HG03354 (cell line): ENCODE measurements around the gene IVD.

ENCODE experiments used
- ATAC-seq: cut with Tn5 transposase; IDR thresholded peaks from one replicate; pipeline ENCODE4 v1.9.1; 2021; ENCODE audit warnings: mild to moderate bottlenecking; ENCODE audit not compliant: unreplicated experiment, poor library complexity, severe bottlenecking

Gene IVD

DNA sequence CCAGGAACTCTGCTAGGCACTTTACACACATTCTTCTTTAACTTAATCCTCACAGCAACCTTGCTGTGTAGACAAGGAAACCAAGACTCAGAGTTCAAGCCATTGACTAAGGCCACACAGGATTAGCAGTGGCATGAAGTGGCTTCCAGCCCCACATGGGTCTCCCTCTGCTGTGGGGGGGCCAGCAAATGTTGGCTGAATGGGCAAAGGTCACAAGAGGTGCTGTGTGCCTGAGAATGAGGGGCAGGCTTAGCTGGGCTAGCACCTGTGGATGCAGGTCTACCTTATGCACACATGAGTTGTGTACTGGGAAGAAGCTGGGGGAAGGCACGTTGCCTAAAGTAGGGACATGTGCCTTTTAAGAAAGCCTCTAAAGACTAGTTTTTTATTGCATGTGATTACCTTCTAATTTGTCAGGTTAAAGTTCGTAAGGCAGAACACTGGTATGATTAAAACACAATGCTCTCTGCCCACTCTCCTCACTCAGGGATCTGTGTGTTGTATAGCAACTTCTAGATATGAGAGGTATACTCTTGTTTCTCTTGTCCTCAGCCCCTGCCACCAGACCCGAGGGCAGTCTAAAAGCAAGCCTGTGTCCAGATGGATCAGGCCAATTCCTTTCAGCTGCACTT lies 46.0 kb downstream of the IVD start:
- ATAC-seq, result no peak

DNA sequence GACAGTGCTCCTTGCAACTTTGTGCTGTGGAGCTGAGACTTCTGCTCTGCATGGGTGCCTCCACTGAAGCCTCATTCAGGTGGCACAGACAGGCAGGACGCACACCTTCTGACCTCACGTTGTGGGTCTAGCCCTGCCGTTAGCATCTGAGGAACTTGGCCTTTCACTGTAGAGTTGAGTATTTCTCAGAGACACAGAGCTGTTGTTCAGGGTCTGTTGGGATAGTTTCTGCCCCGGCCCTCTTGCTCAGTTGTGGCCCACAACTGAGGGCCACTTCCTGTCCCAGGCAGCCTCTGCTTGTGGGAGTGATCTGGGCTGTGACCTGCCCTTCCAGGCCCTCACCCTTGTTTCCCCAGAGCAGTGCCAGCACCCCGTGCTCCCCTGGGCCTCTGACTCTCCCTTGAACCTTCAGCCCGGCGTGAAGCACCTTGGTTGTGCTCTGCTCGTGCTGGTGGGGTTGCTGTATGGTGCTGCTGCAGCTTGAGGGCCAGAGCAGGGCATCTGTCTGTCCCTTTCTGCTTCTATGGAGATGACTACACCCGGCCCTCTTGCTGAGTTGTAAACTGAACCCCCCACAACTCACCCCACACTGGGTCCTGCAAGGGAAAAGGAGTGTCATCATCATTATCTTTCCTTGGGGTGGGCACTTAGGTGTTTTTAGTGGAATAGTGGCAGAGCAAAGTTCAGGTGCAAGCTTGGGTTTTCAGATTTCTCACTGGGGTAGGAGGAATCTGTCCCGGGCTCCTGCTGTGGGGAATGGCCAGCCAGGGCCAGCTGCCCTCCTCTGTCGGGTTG lies 46.9 kb downstream of the IVD start:
- peak; percentile 63 for ATAC-seq

DNA sequence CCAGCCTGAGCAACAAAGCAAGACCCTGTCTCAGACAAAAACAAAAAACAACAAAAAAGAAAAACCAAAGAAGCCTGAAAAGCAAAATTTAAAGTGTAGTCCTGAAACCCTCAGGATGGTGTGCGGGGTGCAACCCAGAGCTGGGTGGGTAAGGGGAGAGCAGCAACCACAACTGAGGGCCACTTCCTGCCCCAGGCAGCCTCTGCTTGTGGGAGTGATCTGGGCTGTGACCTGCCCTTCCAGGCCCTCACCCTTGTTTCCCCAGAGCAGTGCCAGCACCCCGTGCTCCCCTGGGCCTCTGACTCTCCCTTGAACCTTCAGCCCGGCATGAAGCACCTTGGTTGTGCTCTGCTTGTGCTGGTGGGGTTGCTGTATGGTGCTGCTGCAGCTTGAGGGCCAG lies 48.3 kb downstream of the IVD start:
- peak; percentile 44 for ATAC-seq

DNA sequence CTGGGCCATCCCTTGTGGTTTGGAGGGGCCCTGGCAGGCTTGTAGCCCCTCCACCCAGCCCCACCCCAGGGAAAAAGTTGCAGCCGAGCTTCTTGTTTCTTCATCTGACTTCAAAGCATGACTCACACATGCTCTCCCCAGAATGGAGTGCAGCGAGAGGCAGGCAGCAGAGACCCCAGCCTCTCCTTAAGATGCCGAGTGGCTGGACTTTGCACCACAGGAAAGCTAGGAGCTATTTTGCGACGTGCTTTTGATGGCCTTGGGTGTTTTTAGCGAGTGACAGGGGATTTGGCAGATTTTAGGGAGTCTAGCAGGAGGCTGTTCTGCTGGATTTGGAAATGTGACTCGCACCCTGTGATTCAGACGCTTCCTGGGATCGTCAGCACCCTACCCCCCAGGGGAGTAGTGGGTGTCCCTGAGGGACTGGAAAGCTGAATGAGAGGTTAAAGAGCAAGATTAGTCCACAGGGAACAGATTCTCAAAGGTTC lies 49.4 kb downstream of the IVD start:
- ATAC-seq, result no peak

DNA sequence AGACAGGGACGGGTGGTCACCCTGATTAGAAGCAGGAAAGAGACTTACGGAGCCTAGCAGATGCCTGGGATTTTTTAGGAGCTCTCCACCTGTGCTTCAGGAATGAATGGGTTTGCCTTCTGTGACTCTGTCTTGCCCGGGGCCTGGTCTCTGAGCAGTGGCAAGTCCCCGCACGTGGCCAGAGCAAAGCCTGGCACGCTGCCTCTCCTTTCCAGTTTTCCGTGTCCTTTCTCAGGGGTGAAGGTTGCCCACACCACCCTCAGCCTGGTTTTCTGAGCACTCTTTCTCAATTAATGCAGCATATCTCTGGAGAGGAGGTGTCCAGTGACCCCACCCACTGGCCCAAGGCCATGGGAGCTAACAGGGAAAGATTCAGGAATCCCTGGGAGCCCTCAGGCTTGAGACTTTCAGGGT lies 50.7 kb downstream of the IVD start:
- no peak for ATAC-seq

DNA sequence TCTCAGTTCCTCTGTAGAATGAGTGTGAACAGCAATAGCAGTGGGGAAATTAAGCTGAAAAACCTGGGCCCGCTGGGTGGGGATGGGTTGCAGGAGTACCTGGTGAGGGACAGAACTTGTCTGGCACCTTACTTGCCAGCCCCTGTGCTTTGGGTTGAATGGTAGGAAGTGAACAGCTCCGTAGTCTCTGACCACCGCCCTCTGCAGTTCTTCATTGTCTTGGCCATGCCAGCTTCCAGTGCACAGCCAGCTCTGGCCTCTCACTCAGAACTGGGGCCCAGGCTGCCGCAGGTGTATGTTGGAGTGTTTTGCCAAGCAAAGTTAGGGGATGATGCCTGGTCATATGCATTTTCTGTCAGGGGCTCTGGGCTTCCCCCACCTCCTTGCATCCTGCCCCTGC lies 51.1 kb downstream of the IVD start:
- ATAC-seq, result no peak

DNA sequence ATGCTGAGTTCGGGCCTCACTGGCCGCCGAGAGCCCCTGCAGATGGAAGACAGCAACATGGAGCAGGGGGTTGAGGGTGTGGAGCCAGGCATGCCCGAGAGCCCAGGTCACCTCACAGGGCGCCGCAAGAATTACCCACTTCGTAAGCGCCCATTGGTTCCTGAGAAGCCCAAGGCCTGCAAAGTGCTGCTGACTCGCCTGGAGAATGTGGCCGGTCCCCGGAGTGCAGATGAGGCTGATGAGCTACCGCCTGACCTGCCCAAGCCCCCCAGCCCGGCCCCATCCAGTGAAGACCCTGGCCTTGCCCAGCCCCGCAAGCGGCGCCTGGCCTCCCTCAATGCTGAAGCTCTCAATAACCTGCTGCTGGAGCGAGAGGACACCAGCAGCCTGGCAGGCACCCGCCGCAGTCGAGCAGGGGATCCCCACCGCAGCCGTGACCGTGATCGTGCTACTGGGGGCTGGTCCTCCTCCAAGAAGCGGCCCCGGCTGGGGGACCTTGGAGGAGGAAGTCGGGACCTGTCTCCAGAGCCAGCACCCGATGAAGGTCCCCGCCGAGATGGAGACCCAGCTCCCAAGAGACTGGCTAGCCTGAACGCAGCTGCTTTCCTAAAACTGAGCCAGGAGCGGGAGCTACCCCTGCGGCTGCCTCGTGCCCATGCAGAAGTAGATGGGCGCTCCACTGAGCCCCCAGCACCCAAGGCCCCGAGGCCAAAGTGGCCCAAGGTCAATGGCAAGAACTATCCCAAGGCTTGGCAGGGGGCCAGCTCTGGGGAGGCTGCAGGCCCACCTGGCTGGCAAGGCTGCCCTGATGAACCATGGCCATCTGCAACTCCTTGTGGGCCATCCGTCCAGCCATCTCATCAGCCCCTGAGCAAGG lies 53.1 kb downstream of the IVD start:
- no peak for ATAC-seq

DNA sequence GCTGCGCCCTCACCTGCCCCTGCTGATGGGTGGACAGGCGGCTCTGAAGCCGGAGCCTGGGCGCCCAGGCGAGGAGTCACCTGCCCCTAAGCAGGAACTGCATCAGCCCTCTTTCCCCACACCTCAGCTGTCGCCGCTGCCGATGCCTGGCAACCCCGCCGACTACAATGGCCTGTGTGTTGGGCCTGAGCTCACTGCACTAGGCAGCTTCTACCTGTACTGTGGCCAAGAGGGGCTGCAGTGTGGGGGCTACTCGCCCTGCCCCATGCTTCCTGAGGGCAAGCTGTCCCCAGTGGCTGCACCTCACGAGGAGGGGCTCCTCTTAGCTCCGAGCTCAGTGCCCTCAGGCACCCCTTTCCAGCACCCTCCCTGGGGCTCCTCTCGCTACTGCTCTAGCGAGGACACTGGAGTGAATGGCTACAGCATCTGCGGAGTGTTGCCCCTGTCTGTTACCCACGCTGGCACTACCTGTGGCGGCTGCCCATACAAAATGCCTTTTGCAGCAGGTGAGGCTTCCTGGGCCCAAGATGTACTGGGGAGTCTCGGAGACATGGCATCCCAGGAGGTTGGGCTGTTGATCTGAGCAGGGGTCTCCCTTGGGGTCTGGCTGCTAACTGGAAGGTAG lies 53.9 kb downstream of the IVD start:
- no peak for ATAC-seq

DNA sequence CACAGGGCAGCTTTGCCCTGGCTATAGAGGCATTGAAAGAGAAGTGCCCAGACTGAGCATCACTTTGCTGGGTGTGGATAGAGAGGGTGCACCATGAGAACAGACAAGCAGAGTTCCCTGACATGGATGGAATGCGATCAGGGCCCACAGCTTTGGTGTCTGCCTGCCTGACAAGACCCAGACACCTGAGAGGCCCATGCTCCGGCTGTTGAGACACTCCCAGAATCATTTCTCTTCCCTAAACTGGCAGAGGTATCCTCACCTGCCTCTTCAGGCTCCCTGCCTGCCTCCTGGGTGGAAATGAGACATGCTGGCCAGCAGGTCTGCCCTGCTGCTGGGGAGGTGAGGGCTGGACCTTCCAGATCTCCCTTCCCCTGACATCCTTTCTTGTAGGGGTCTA lies 54.8 kb downstream of the IVD start:
- ATAC-seq, result no peak

DNA sequence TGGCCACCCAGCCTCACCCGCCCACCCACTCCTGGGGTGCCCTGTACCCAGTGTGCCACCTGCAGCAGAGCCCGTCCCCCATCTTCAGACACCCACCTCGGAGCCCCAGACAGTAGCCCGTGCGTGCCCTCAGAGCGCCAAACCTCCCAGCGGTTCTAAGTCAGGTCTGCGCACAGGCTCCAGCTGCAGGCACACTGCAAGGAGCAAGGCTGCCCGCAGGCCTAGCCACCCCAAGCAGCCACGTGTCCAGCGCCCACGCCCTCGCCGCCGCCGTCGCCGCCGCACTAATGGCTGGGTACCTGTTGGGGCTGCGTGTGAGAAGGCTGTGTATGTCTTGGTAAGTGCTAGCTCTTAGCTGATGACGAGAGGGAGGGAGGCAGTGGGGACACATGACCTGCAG lies 56.4 kb downstream of the IVD start:
- ATAC-seq, result no peak

DNA sequence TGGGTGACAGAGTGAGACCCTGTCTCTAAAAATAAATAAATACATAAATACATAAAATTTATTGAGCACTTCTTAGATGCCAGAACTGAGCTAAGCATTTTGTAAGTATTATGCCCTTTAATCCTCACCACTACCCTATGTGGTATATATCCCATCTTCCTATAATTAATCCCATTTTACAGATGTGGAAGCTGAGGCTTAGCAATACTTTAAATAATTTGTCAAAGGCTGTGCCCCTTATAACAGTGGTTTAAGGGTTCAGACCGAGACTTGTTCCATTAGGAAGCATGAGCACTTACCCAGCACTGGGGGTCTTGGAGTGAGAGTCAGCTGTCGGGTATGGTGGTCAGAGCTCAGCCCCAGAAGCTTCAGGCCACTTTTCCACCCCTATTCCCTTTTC lies 57.7 kb downstream of the IVD start:
- no peak for ATAC-seq

DNA sequence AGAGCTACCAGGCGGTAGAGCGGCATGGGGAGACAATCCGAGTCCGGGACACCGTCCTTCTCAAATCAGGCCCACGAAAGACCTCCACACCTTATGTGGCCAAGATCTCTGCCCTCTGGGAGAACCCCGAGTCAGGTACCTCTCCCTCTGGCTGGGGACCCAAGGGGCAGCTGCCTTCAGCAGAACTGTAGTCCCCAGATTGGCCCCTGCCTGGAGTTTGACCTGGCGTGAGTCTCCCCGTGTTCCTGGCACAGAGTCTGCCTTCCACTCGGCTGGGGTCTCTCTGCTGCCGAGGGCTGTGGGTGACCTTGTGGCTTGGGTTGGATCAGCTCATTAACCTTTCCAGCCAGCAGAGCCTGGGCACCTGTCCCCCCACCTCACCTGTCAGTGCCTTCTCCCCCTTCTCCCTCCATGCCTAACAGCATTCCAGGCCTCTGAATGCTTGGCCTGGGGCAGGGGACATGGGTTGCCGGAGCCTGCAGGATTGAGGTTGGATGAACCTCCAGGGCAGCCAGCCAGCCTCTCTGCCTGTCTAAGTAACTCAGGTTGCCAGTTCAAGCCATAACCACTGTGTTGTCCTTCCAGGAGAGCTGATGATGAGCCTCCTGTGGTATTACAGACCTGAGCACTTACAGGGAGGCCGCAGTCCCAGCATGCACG lies 58.4 kb downstream of the IVD start:
- no peak for ATAC-seq

DNA sequence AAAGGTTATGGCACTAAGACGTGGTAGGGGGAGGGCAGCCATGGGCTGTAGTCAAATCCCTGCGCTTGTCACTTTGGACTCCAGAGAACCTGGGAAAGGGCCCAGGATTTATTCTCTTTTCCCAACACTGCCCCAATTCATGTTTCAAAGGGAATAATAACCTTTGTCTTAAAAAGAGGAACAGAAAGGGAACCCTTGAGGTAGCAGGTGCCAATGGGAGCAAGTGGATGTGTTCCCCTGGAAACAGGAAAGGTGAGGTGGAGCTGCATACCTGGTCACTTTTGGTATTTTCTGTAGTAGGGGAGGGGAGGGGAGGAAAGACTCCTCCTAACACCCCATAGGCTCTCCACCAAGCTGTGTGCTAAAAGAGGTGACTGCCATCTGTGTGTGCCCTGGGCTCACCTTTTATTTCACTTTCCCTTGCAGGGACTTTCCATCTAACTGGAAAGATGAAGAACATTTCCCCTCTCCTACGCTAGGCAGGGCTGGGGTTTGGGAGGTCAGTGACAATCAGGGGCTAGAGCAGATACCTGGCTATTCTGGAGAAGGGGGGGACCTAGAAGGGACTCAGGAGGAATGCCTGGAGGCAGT lies 59.1 kb downstream of the IVD start:
- ATAC-seq, result no peak

DNA sequence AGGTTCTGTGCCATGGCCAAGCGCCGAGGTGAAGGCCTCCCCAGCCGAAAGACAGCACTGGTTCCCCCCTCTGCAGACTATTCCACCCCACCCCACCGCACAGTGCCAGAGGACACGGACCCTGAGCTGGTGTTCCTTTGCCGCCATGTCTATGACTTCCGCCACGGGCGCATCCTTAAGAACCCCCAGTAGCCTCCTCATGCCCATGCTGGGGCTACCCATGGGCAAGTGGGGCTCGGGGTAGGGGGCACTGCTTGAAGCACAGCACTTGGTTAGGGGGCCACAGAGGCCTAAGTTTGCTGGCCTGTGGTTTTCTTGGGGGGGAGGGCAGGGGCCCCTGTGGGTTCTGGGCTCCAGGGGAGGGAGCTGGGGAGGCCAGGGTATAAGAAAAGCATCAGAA lies 60.3 kb downstream of the IVD start:
- ATAC-seq, result no peak

DNA sequence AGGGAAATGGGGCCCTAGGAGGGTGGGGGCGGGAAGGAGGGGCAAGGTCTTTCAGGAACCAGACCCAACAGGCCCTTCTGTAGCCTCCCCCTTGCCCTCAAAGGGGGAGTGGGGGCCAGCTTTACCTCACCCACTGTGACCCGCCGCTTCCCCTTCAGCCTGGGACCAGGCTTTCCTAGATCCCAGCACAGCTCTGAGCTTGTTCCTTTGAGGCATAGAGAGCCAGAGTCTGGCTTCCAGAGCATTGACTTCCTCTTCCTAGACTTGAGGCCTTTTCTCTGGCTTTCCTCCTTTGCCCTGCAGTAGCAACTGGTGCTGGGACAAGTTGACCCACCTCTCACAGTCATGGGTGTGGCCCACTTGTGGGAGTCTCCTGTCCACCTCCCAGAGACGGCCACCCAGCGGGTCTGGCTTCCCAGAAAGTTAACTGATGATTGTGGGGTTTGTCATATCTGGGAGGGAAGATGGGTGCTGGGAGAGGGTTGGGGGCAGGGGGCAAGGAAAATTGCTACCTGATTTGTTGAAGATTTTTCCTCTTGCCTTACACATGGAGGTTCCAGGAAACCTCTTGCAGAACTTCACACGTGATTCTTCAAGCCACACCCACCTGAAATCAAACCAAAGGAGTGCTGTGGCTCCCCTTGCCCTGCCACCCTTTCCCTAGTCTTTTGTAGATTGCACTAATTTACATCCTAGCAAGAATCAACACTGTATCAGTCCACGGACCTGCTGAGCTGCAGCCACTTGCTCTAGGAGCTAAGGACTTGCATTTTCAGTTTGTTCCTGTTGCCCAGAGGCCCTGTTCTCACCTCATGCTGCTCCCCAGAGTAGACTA lies 61.0 kb downstream of the IVD start:
- no peak for ATAC-seq

DNA sequence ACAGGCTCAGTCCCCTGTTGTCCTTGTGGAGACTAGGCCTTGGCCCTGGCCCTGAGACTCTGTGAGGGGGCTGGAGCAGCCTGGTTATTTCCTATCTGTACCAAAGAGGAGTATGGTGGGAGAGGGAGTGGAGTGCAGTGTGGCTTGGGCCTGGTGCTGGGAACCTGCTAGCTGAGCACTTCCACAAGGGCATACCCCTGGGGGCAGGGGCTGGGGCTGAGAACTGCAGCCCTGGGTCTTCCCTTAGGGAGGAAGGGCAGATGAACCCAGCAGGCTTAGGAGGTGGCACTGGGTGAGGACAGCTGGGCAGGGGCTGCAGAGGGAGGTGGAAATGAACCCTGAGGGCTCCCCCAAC lies 61.6 kb downstream of the IVD start:
- ATAC-seq, result no peak

DNA sequence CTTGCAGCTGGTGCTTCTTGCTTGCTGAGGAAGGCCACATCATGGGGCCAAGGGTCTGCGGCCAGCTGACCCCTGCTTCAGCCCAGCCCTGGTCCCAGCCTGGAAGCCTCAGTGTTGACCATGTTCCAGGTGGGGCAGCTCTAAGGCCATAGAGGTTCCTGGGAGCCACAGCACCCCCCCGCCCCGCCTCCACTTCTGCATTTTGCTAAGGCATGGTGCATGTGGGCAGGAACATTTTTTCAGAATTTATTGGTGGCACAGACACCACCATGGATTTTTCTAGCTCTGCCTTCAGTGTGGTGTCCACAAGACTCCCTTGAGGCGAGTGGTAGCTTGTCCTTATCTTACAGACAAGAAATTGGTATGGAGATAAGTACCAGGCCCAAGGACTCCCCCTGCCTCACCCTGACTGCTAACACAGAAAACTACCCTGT lies 63.3 kb downstream of the IVD start:
- no peak for ATAC-seq

DNA sequence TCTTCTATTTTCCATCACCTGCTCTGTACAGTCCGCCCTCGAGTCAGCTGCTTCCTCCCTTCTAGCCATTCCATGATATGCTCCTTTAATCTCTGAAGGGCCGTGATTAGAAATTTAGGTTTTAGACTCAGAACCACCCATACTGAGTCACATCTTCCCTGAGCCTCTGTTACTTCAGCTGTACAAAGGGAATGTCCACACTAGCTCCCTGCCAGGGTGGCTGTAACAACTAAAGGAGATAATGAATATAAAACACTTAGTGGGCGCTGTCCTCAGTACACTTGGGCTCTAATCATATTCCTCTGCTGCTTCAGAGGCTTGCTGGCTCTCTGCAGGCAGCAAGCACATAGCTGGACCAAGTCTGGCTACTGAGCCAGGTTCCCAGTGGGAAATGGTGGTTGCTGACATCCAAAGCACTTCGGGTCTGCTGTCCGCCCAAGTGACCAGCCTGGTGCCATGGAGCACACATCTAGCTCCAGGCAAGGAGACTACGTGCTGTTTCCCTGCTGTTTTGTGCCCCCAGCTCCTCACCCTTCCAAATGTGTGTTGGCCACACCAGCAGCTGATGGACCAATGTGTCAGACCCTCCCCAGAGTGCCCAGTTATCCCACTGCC lies 64.3 kb downstream of the IVD start:
- ATAC-seq, result no peak
